Measurements from ENCODE around the gene CDRT4. TPM values are rescaled to one million over a fixed set of nuclear protein-coding genes. Genes with fewer than 3 reads are reported as not detected.

Gene CDRT4
- total RNA-seq, 3 donors from 2014 or later (not counting 1 experiment from before 2014, with no cell fraction given), result 5.5 to 14.0 (median 11.8) TPM

GRCh38 chr17:15431196-15431595 lies 36.2 kb downstream of the CDRT4 start:
- no peak for TF ChIP-seq CTCF (IDR thresholded peaks at IDR 0.05)
- peaks cover under 1% of the 10 kb centered on the region for H3K4me1 ChIP-seq (ENCODE audit: control insufficient read depth, insufficient read depth, low read length)
- no peaks in the 10 kb centered on the region for H3K27me3 ChIP-seq (ENCODE audit: control insufficient read depth, insufficient read depth, low read length)
- intact Hi-C loops (cut with micrococcal nuclease), result no loop called here
- Mint-ChIP-seq H3K4me3 (no peak overlapping the region), H3K4me1 (peaks cover 0 to 4% of the 10 kb centered on the region in 2 donors), H3K9me3 (no peaks in the 10 kb centered on the region), H3K36me3 (no peaks in the 10 kb centered on the region), H3K27me3 (ENCODE audit: low read depth in 2 of 2) (no peaks in the 10 kb centered on the region), H3K27ac (no peak overlapping the region)
- 94% methylated on average over 11 of the region's 11 CpGs for WGBS (ENCODE audit: insufficient coverage)
- no peak overlapping the region for H3K27ac ChIP-seq (ENCODE audit: low read length)
- H3K36me3 ChIP-seq (ENCODE audit: control insufficient read depth, insufficient read depth, low read length), result no peaks in the 10 kb centered on the region
- no peaks in the 10 kb centered on the region for H3K9me3 ChIP-seq (ENCODE audit: control insufficient read depth, insufficient read depth, low read length)
- ATAC-seq, result no peak
- DNase-seq, result no peak
- H3K4me3 ChIP-seq (ENCODE audit: low read length), result no peak overlapping the region

DNA sequence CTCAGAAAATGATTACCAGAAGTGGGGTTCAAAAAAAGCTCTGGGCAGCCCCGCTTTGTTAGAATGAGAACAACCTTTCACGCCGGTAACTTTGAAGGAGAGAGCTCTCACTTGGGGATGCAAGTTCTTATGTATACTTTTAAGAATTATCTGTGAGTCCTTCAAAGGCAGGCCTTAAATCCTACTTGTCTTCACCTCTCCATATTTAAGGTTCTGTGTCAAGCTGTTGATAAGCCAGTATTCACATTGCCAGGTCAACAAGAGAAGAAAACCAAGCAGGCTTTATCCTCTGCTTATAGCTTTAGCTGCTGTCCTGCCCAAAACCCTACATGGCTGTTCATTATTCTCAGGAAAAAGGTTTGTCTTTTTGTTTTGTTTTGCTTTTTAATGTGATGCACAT lies 42.9 kb downstream of the CDRT4 start:
- no peak overlapping the region for H3K4me3 ChIP-seq (ENCODE audit: low read length)
- no peaks in the 10 kb centered on the region for H3K4me1 Mint-ChIP-seq
- ATAC-seq, result no peak
- no peak for DNase-seq
- H3K9me3 ChIP-seq (ENCODE audit: control insufficient read depth, insufficient read depth, low read length), result no peaks in the 10 kb centered on the region
- no peaks in the 10 kb centered on the region for H3K36me3 Mint-ChIP-seq
- H3K27ac ChIP-seq (ENCODE audit: low read length), result no peak overlapping the region
- no peak overlapping the region for H3K4me3 Mint-ChIP-seq
- H3K9me3 Mint-ChIP-seq, result no peaks in the 10 kb centered on the region
- no peaks in the 10 kb centered on the region for H3K36me3 ChIP-seq (ENCODE audit: control insufficient read depth, insufficient read depth, low read length)
- WGBS (ENCODE audit: insufficient coverage), result 88% methylated on average over 3 of the region's 3 CpGs
- TF ChIP-seq CTCF (IDR thresholded peaks at IDR 0.05), result no peak
- no peaks in the 10 kb centered on the region for H3K4me1 ChIP-seq (ENCODE audit: control insufficient read depth, insufficient read depth, low read length)
- no peak overlapping the region for H3K27ac Mint-ChIP-seq
- H3K27me3 ChIP-seq (ENCODE audit: control insufficient read depth, insufficient read depth, low read length), result no peaks in the 10 kb centered on the region
- intact Hi-C loops (cut with micrococcal nuclease), result no loop called here
- H3K27me3 Mint-ChIP-seq (ENCODE audit: low read depth in 2 of 2), result peaks cover 0 to 13% of the 10 kb centered on the region in 2 donors

GRCh38 chr17:15422392-15422965 lies 44.9 kb downstream of the CDRT4 start:
- no peaks in the 10 kb centered on the region for H3K9me3 Mint-ChIP-seq
- peaks cover 0 to 13% of the 10 kb centered on the region in 2 donors for H3K27me3 Mint-ChIP-seq (ENCODE audit: low read depth in 2 of 2)
- H3K4me3 Mint-ChIP-seq, result no peak overlapping the region
- Histone ChIP-seq H3K27me3 (ENCODE audit: control insufficient read depth, insufficient read depth, low read length) (no peaks in the 10 kb centered on the region), H3K27ac (ENCODE audit: low read length) (no peak overlapping the region), H3K36me3 (ENCODE audit: control insufficient read depth, insufficient read depth, low read length) (no peaks in the 10 kb centered on the region), H3K4me3 (ENCODE audit: low read length) (no peak overlapping the region), H3K4me1 (ENCODE audit: control insufficient read depth, insufficient read depth, low read length) (peaks cover 3% of the 10 kb centered on the region), H3K9me3 (ENCODE audit: control insufficient read depth, insufficient read depth, low read length) (no peaks in the 10 kb centered on the region)
- intact Hi-C loops (cut with micrococcal nuclease), result no loop called here
- DNase-seq (no peak), ATAC-seq (no peak)
- 85% methylated on average over 11 of the region's 11 CpGs for WGBS (ENCODE audit: insufficient coverage)
- peaks cover 0 to 5% of the 10 kb centered on the region in 2 donors for H3K4me1 Mint-ChIP-seq
- no peaks in the 10 kb centered on the region for H3K36me3 Mint-ChIP-seq
- TF ChIP-seq CTCF (IDR thresholded peaks at IDR 0.05), result no peak
- no peak overlapping the region for H3K27ac Mint-ChIP-seq

- Histone ChIP-seq H3K4me1 (ENCODE audit: control insufficient read depth, insufficient read depth, low read length) (peaks cover 3% of the 10 kb centered on the region), H3K9me3 (ENCODE audit: control insufficient read depth, insufficient read depth, low read length) (no peaks in the 10 kb centered on the region), H3K36me3 (ENCODE audit: control insufficient read depth, insufficient read depth, low read length) (no peaks in the 10 kb centered on the region), H3K27ac (ENCODE audit: low read length) (no peak overlapping the region), H3K27me3 (ENCODE audit: control insufficient read depth, insufficient read depth, low read length) (no peaks in the 10 kb centered on the region), H3K4me3 (ENCODE audit: low read length) (no peak overlapping the region)
- intact Hi-C loops (cut with micrococcal nuclease), result no loop called here
- TF ChIP-seq CTCF (IDR thresholded peaks at IDR 0.05), result no peak
- Mint-ChIP-seq H3K4me1 (peaks cover 0 to 5% of the 10 kb centered on the region in 2 donors), H3K4me3 (no peak overlapping the region), H3K27ac (no peak overlapping the region), H3K9me3 (no peaks in the 10 kb centered on the region), H3K27me3 (ENCODE audit: low read depth in 2 of 2) (peaks cover 0 to 13% of the 10 kb centered on the region in 2 donors), H3K36me3 (no peaks in the 10 kb centered on the region)
- ATAC-seq, result no peak
- DNase-seq, result no peak
- WGBS (ENCODE audit: insufficient coverage), result 95% methylated on average over 7 of the region's 7 CpGs
Measured at GRCh38 chr17:15418781-15419180, 48.6 kb downstream of the CDRT4 start.
